SK-N-MC (cell line): ENCODE results near the gene PCED1B.

Source experiments
- EZH2 ChIP-seq: fragments of 200-600 bp; sonication (generic); IDR thresholded peaks from one replicate; pipeline ENCODE4 v1.6.1; 2017; ENCODE audit warnings: antibody characterized with exemption
- FOXP2 ChIP-seq: optimal IDR thresholded peaks from 2 replicates; pipeline ENCODE3; 2011; ENCODE audit warnings: mild to moderate bottlenecking, moderate library complexity; ENCODE audit not compliant: insufficient read depth; ENCODE audit errors: extremely low read length, control extremely low read depth
- POLR2AphosphoS5 ChIP-seq: IDR thresholded peaks from 2 replicates; pipeline ENCODE4 v1.6.1; 2012; ENCODE audit warnings: mild to moderate bottlenecking, low read depth, low read length, borderline replicate concordance

DNA sequence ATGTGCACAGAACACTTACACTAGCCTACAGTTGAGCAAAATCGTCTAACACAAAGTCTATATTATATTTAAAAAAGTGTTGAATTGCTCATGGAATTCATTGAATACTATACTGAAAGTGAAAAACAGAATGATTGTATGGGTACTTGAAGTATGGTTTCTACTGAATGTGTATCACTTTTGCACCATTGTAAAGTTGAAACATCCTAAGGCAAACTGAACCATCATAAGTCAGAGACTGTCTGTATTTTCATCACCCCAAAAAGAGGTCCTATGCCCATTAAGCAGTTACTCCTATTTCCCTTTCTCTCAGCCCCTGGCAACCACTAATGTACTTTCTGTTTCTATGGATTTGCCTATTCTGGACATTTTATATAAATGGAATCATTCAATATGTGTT, 4.8 kb downstream of the PCED1B start:
- no peak for TF ChIP-seq POLR2AphosphoS5
- no peak for TF ChIP-seq EZH2
- no peak for TF ChIP-seq FOXP2
